Parathyroid adenoma (tissue), 2 donors: ENCODE results near the gene AMOTL1.

Source experiments
- H2AFZ ChIP-seq: fragments of 300-600 bp; sonication (generic); one replicate; pipeline ENCODE4 v1.7.0; 2017; ENCODE audit warnings: antibody characterized with exemption, mild to moderate bottlenecking
- H3K27ac ChIP-seq: fragments of 300-600 bp; sonication (generic); one replicate; pipeline ENCODE4 v1.7.0; 2017
- H3K27me3 ChIP-seq: fragments of 300-600 bp; sonication (generic); one replicate; pipeline ENCODE4 v1.7.0; 2017; ENCODE audit warnings: low read length; ENCODE audit not compliant: control insufficient read depth, insufficient read depth
- H3K36me3 ChIP-seq: fragments of 300-600 bp; sonication (generic); one replicate; pipeline ENCODE4 v1.7.0; 2017; ENCODE audit warnings: low read length; ENCODE audit not compliant: control insufficient read depth, insufficient read depth
- H3K4me1 ChIP-seq: fragments of 300-600 bp; sonication (generic); one replicate; pipeline ENCODE4 v1.7.0; 2017; ENCODE audit warnings: control low read depth
- H3K4me2 ChIP-seq: fragments of 300-600 bp; sonication (generic); one replicate; pipeline ENCODE4 v1.7.0; 2017; ENCODE audit warnings: low read length
- H3K4me3 ChIP-seq: fragments of 300-600 bp; sonication (generic); one replicate; pipeline ENCODE4 v1.7.0; 2017; ENCODE audit warnings: low read depth, low read length
- H3K79me2 ChIP-seq: fragments of 300-600 bp; sonication (generic); one replicate; pipeline ENCODE4 v1.7.0; 2017; ENCODE audit warnings: control low read depth
- H3K9ac ChIP-seq: fragments of 300-600 bp; sonication (generic); one replicate; pipeline ENCODE4 v1.7.0; 2017; ENCODE audit warnings: mild to moderate bottlenecking
- H3K9me3 ChIP-seq: fragments of 300-600 bp; sonication (generic); one replicate; pipeline ENCODE4 v1.7.0; 2017; ENCODE audit warnings: low read length; ENCODE audit not compliant: control insufficient read depth
- TF ChIP-seq, protein P1 (sequence below): fragments of 300-600 bp; sonication (generic); IDR thresholded peaks from one replicate; pipeline ENCODE4 v1.7.0; 2017; ENCODE audit warnings: antibody characterized with exemption, mild to moderate bottlenecking
- donor health status: primary hyperparathyroidism.

The AMOTL1 gene

DNA sequence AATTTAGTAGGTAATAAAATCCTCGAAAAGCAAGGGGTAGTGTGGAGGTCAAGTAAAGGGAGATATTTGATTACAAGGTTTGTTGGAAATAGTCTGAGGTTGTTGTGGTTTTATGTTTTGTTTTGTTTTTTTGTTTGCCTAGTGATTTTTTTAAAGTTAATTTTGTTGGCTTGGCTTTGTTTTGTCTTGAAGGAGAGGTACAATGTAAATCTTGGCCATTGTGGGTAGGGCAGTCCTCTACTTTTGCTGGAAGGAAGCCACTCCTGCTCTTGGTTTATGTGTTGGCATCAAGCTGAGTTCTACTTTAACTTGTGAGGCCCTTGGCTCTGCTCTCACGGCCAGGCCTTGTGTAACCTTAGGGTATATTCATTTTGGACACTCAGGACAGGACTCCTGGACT, 3.2 kb downstream of the AMOTL1 start:
- Histone ChIP-seq H3K27ac (no peak overlapping the region), H2AFZ (no peak overlapping the region), H3K4me1 (peaks cover 9% of the 10 kb centered on the region), H3K9ac (no peak overlapping the region), H3K36me3 (no peaks in the 10 kb centered on the region), H3K79me2 (peaks cover 13% of the 10 kb centered on the region), H3K27me3 (no peaks in the 10 kb centered on the region), H3K4me2 (no peak overlapping the region), H3K4me3 (no peak overlapping the region), H3K9me3 (no peaks in the 10 kb centered on the region)
- TF ChIP-seq, protein P1, sequence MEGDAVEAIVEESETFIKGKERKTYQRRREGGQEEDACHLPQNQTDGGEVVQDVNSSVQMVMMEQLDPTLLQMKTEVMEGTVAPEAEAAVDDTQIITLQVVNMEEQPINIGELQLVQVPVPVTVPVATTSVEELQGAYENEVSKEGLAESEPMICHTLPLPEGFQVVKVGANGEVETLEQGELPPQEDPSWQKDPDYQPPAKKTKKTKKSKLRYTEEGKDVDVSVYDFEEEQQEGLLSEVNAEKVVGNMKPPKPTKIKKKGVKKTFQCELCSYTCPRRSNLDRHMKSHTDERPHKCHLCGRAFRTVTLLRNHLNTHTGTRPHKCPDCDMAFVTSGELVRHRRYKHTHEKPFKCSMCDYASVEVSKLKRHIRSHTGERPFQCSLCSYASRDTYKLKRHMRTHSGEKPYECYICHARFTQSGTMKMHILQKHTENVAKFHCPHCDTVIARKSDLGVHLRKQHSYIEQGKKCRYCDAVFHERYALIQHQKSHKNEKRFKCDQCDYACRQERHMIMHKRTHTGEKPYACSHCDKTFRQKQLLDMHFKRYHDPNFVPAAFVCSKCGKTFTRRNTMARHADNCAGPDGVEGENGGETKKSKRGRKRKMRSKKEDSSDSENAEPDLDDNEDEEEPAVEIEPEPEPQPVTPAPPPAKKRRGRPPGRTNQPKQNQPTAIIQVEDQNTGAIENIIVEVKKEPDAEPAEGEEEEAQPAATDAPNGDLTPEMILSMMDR = no peak

GRCh38 chr11:94771951-94772350, 3.8 kb downstream of the AMOTL1 start:
- Histone ChIP-seq H3K4me3 (no peak overlapping the region), H3K36me3 (no peaks in the 10 kb centered on the region), H3K79me2 (peaks cover 13% of the 10 kb centered on the region), H2AFZ (no peak overlapping the region), H3K27ac (no peak overlapping the region), H3K9me3 (no peaks in the 10 kb centered on the region), H3K4me2 (no peak overlapping the region), H3K9ac (no peak overlapping the region), H3K4me1 (peaks cover 9% of the 10 kb centered on the region), H3K27me3 (no peaks in the 10 kb centered on the region)
- TF ChIP-seq, protein P1 = no peak

DNA sequence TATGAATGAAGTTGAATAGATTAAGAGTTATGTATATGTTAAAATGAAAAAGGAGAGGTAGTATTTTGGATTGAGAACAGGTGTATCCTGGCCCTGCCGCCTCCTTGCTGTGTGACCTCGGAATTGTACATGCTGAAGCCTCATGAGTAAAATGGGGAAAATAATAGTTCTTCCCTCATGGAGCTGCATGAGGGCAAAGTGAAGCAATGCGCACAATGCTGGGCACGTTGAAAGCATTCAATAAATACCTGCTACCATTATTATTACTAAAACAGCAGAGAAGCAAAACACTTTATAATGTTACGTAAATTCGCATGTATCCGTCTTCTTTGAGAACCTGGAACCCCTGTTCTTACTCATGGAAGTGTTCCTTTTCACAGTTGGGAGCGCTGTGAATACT, 5.7 kb downstream of the AMOTL1 start:
- Histone ChIP-seq H3K27me3 (no peaks in the 10 kb centered on the region), H3K9me3 (no peaks in the 10 kb centered on the region), H3K9ac (no peak overlapping the region), H3K36me3 (no peaks in the 10 kb centered on the region), H3K79me2 (peaks cover 16% of the 10 kb centered on the region), H3K4me1 (peaks cover 9% of the 10 kb centered on the region), H3K27ac (no peak overlapping the region), H2AFZ (no peak overlapping the region), H3K4me3 (no peak overlapping the region), H3K4me2 (no peak overlapping the region)
- TF ChIP-seq, protein P1 = no peak

DNA sequence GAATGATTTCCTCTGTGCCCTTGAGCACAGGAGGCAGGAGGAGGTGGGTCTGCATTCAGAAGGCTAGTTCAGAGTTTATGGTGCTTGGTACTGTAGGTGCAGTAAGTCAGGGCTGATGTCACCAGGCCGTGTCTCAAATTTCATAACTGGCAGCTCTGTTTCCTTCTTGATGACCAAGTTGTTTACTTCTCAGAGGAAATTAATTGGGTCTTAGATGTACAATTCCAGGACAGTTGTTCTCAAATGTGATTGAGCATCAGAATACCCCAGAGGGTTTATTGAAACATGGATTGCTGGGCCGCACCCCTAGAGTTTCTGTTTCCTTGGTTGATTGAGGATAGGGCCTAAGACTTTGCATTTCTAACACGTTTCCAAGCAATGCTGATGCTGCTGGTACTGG, 6.2 kb downstream of the AMOTL1 start:
- Histone ChIP-seq H3K27me3 (no peaks in the 10 kb centered on the region), H3K9ac (no peak overlapping the region), H3K4me1 (peaks cover 9% of the 10 kb centered on the region), H2AFZ (no peak overlapping the region), H3K36me3 (no peaks in the 10 kb centered on the region), H3K4me3 (no peak overlapping the region), H3K27ac (no peak overlapping the region), H3K79me2 (peaks cover 16% of the 10 kb centered on the region), H3K9me3 (no peaks in the 10 kb centered on the region), H3K4me2 (no peak overlapping the region)
- TF ChIP-seq, protein P1 = no peak

- TF ChIP-seq, protein P1 = no peak
- Histone ChIP-seq H3K4me1 (peaks cover 11% of the 10 kb centered on the region), H3K36me3 (no peaks in the 10 kb centered on the region)
Observed at GRCh38 chr11:94775567-94776327, 7.6 kb downstream of the AMOTL1 start.

More at GRCh38 chr11:94775567-94776327, 7.6 kb downstream of the AMOTL1 start:
- Histone ChIP-seq H3K4me3 (no peak overlapping the region), H3K27ac (no peak overlapping the region), H2AFZ (no peak overlapping the region), H3K9me3 (no peaks in the 10 kb centered on the region), H3K27me3 (no peaks in the 10 kb centered on the region), H3K79me2 (peaks cover 6% of the 10 kb centered on the region), H3K9ac (no peak overlapping the region), H3K4me2 (no peak overlapping the region)
